GM23338 (cell line): ENCODE measurements around the gene CFAP97D2. TPM values are rescaled to one million over a fixed set of nuclear protein-coding genes. Genes with fewer than 3 reads are reported as not detected.
"Not testable (repeated sequence)": the region's sequence is repeated elsewhere in the genome, so short reads cannot be mapped to it uniquely, and the experiment has no call there.

Experiments
- ATAC-seq: fragments of 200-7000 bp; cut with Tn5 transposase; 3 replicates; pipeline ENCODE4 v1.9.1; 2020
- DNase-seq: peaks from one replicate; pipeline ENCODE4 v3.0.0-alpha.2; 2015; ENCODE audit warnings: low spot score
- H2AFZ ChIP-seq: fragments of 200-600 bp; sonication (generic); 2 replicates; pipeline ENCODE4 v1.8.0; 2016; ENCODE audit warnings: antibody characterized with exemption, mild to moderate bottlenecking, moderate library complexity
- H3F3A ChIP-seq: fragments of 200-600 bp; sonication (generic); replicated peaks from 2 replicates; pipeline ENCODE4 v1.8.0; 2017; ENCODE audit warnings: antibody characterized with exemption, mixed run types, low read depth
- H3K27ac ChIP-seq: fragments of 200-600 bp; sonication (generic); 2 replicates; pipeline ENCODE4 v1.6.1; 2016; ENCODE audit warnings: low read depth
- H3K27me3 ChIP-seq: fragments of 200-600 bp; sonication (generic); 2 replicates; pipeline ENCODE4 v1.8.0; 2016; ENCODE audit warnings: mild to moderate bottlenecking, mixed run types, moderate library complexity; ENCODE audit not compliant: insufficient read depth
- H3K36me3 ChIP-seq: fragments of 200-600 bp; sonication (generic); 2 replicates; pipeline ENCODE4 v1.8.0; 2016; ENCODE audit warnings: mild to moderate bottlenecking; ENCODE audit not compliant: insufficient read depth
- H3K4me1 ChIP-seq: fragments of 200-600 bp; sonication (generic); 2 replicates; pipeline ENCODE4 v1.8.0; 2016; ENCODE audit warnings: mild to moderate bottlenecking, moderate library complexity; ENCODE audit not compliant: insufficient read depth
- H3K4me2 ChIP-seq: fragments of 200-600 bp; sonication (generic); 2 replicates; pipeline ENCODE4 v1.7.1; 2017; ENCODE audit warnings: mixed run types
- H3K4me3 ChIP-seq: fragments of 200-600 bp; sonication (generic); 2 replicates; pipeline ENCODE4 v1.6.1; 2016; ENCODE audit warnings: mixed run types
- H3K79me2 ChIP-seq: fragments of 200-600 bp; sonication (generic); replicated peaks from 2 replicates; pipeline ENCODE4 v1.8.0; 2017; ENCODE audit warnings: mild to moderate bottlenecking; ENCODE audit not compliant: insufficient read depth
- H3K9me2 ChIP-seq: fragments of 200-600 bp; sonication (generic); 2 replicates; pipeline ENCODE4 v1.8.0; 2017; ENCODE audit not compliant: insufficient read depth
- H4K20me1 ChIP-seq: fragments of 200-600 bp; sonication (generic); replicated peaks from 2 replicates; pipeline ENCODE4 v1.8.0; 2017; ENCODE audit warnings: mild to moderate bottlenecking; ENCODE audit not compliant: insufficient read depth
- H3K27ac Mint-ChIP-seq: 2 replicates; pipeline ENCODE4 v1.8.0; 2020; ENCODE audit warnings: inconsistent platforms, mild to moderate bottlenecking, moderate library complexity, mixed read lengths
- H3K27me3 Mint-ChIP-seq: 3 replicates; pipeline ENCODE4 v1.8.0; 2022; ENCODE audit warnings: low read depth, mild to moderate bottlenecking, moderate library complexity, mixed read lengths, inconsistent platforms; ENCODE audit not compliant: insufficient read depth, poor library complexity
- H3K36me3 Mint-ChIP-seq: 3 replicates; pipeline ENCODE4 v1.8.0; 2021; ENCODE audit warnings: low read depth, mild to moderate bottlenecking, inconsistent platforms, moderate library complexity, mixed read lengths
- H3K4me1 Mint-ChIP-seq: 3 replicates; pipeline ENCODE4 v1.8.0; 2020; ENCODE audit warnings: mild to moderate bottlenecking, inconsistent platforms, mixed read lengths
- H3K4me3 Mint-ChIP-seq: 3 replicates; pipeline ENCODE4 v1.8.0; 2021; ENCODE audit warnings: moderate library complexity, mild to moderate bottlenecking, inconsistent platforms, mixed read lengths
- H3K9me3 Mint-ChIP-seq: 3 replicates; pipeline ENCODE4 v1.8.0; 2020; ENCODE audit warnings: moderate library complexity, mild to moderate bottlenecking, inconsistent platforms, mixed read lengths
- polyA plus RNA-seq: library from polyadenylated mRNA; unstranded; fragments of >200 nt; fragmentation: Nextera tagmentation; extraction: Ambion mirVana; gene quantifications from 2 replicates; pipeline ENCODE4 v1.2.1, GENCODE V29; 2016
- total RNA-seq: library from RNA; depleted of rRNA; stranded (reverse); fragments of >200 nt; shearing (Covaris generic); gene quantifications from 2 replicates; pipeline ENCODE4 v1.2.3, GENCODE V29; 2014
- TF ChIP-seq, protein P1 (sequence below): fragments of 250-450 bp; sonication (Bioruptor Pico); IDR thresholded peaks from 2 replicates; pipeline ENCODE4 v1.5.0; 2020; ENCODE audit warnings: mild to moderate bottlenecking, moderate library complexity

Gene CFAP97D2
- total and polyA plus RNA-seq, 2 experiments from 2014 or later = not detected

DNA sequence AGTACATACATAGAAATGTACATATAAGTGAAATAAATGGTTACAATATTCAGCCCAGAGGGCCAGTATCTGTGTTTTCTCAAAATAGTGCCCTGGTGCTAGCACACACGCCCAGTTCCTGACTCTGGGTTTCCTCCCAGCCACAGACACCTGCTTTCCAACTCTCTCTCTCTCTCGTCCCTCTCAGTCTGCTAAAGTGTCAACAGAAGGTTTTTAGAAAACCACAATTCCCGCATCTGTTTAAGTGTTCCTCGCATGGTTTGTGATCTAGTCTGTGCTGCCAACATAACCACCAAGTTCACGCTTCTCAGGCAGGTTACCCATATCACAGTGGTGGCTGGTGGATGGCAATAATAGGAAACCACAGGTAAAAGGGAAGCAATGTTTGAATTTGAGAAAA, 84.5 kb downstream of the CFAP97D2 start:
- Mint-ChIP-seq H3K4me3 (no peak overlapping the region), H3K36me3 (peaks cover 93% of the 10 kb centered on the region), H3K9me3 (no peaks in the 10 kb centered on the region), H3K4me1 (peaks cover 3% of the 10 kb centered on the region; the same call in 2 of the 3 replicates), H3K27me3 (no peaks in the 10 kb centered on the region), H3K27ac (no peak overlapping the region)
- H3K4me2 ChIP-seq = no peak overlapping the region
- H3K79me2 ChIP-seq = 0 out of 2 replicates have a peak, but pooled peaks cover 3% of the 10 kb centered on the region
- 0 out of 2 replicates have a peak, but pooled peaks cover 9% of the 10 kb centered on the region for H3F3A ChIP-seq
- TF ChIP-seq, protein P1, sequence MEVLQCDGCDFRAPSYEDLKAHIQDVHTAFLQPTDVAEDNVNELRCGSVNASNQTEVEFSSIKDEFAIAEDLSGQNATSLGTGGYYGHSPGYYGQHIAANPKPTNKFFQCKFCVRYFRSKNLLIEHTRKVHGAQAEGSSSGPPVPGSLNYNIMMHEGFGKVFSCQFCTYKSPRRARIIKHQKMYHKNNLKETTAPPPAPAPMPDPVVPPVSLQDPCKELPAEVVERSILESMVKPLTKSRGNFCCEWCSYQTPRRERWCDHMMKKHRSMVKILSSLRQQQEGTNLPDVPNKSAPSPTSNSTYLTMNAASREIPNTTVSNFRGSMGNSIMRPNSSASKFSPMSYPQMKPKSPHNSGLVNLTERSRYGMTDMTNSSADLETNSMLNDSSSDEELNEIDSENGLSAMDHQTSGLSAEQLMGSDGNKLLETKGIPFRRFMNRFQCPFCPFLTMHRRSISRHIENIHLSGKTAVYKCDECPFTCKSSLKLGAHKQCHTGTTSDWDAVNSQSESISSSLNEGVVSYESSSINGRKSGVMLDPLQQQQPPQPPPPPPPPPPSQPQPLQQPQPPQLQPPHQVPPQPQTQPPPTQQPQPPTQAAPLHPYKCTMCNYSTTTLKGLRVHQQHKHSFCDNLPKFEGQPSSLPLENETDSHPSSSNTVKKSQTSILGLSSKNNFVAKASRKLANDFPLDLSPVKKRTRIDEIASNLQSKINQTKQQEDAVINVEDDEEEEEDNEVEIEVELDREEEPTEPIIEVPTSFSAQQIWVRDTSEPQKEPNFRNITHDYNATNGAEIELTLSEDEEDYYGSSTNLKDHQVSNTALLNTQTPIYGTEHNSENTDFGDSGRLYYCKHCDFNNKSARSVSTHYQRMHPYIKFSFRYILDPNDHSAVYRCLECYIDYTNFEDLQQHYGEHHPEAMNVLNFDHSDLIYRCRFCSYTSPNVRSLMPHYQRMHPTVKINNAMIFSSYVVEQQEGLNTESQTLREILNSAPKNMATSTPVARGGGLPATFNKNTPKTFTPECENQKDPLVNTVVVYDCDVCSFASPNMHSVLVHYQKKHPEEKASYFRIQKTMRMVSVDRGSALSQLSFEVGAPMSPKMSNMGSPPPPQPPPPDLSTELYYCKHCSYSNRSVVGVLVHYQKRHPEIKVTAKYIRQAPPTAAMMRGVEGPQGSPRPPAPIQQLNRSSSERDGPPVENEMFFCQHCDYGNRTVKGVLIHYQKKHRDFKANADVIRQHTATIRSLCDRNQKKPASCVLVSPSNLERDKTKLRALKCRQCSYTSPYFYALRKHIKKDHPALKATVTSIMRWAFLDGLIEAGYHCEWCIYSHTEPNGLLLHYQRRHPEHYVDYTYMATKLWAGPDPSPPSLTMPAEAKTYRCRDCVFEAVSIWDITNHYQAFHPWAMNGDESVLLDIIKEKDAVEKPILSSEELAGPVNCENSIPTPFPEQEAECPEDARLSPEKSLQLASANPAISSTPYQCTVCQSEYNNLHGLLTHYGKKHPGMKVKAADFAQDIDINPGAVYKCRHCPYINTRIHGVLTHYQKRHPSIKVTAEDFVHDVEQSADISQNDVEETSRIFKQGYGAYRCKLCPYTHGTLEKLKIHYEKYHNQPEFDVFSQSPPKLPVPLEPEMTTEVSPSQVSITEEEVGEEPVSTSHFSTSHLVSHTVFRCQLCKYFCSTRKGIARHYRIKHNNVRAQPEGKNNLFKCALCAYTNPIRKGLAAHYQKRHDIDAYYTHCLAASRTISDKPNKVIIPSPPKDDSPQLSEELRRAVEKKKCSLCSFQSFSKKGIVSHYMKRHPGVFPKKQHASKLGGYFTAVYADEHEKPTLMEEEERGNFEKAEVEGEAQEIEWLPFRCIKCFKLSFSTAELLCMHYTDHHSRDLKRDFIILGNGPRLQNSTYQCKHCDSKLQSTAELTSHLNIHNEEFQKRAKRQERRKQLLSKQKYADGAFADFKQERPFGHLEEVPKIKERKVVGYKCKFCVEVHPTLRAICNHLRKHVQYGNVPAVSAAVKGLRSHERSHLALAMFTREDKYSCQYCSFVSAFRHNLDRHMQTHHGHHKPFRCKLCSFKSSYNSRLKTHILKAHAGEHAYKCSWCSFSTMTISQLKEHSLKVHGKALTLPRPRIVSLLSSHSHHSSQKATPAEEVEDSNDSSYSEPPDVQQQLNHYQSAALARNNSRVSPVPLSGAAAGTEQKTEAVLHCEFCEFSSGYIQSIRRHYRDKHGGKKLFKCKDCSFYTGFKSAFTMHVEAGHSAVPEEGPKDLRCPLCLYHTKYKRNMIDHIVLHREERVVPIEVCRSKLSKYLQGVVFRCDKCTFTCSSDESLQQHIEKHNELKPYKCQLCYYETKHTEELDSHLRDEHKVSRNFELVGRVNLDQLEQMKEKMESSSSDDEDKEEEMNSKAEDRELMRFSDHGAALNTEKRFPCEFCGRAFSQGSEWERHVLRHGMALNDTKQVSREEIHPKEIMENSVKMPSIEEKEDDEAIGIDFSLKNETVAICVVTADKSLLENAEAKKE (CRISPR knock-in tag) = no peak
- peaks cover 17% of the 10 kb centered on the region; the same call in 1 of the 2 replicates for H4K20me1 ChIP-seq
- H3K9me2 ChIP-seq = no peaks in the 10 kb centered on the region
- DNase-seq = no peak
- no peak for ATAC-seq
- H3K4me1 ChIP-seq = 0 out of 2 replicates have a peak, but pooled peaks cover 5% of the 10 kb centered on the region
- no peak overlapping the region; the same call in 1 of the 2 replicates for H3K27ac ChIP-seq
- H3K4me3 ChIP-seq = no peak overlapping the region
- H3K36me3 ChIP-seq = peaks cover 81% of the 10 kb centered on the region
- H2AFZ ChIP-seq = no peak overlapping the region
- no peaks in the 10 kb centered on the region for H3K27me3 ChIP-seq

DNA sequence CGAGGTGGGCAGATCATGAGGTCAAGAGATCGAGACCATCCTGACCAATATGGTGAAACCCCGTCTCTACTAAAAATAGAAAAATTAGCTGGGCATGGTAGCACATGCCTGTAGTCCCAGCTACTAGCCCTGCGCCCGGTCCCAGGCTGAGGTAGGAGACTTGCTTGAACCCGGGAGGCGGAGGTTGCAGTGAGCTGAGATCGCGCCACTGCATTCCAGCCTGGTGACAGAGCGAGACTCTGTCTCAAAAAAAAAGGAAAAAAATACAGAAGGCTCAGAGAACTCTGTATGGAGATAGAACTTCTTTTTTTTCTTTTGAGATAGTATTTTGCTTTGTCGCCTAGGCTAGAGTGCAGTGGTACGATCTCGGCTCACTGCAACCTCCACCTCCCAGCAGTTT, 85.3 kb downstream of the CFAP97D2 start:
- H3K4me1 ChIP-seq, ATAC-seq, H3K27ac Mint-ChIP-seq, H3K4me3 Mint-ChIP-seq, H3K27me3 Mint-ChIP-seq, H3K9me3 Mint-ChIP-seq, H3K27me3 ChIP-seq, H3K4me1 Mint-ChIP-seq, H3K4me2 ChIP-seq, H3K9me2 ChIP-seq, H3K79me2 ChIP-seq, DNase-seq, H2AFZ ChIP-seq, H3K4me3 ChIP-seq: not testable (repeated sequence)
- Histone ChIP-seq H4K20me1 (peaks cover 19% of the 10 kb centered on the region; the same call in 1 of the 2 replicates), H3K27ac (peak overlapping the region; percentile 9; the same call in 1 of the 2 replicates), H3K36me3 (peaks cover 81% of the 10 kb centered on the region), H3F3A (peaks cover 15% of the 10 kb centered on the region; the same call in 1 of the 2 replicates)
- peaks cover 94% of the 10 kb centered on the region for H3K36me3 Mint-ChIP-seq
